ENCODE data around the gene STAM. TPM values are rescaled to one million over a fixed set of nuclear protein-coding genes. Genes with fewer than 3 reads are reported as not detected.

STAM gene
- total and polyA plus RNA-seq, 10 donors = 5.6 to 28.6 (median 20.3) TPM

GRCh38 chr10:17682236-17682946 is 38.4 kb downstream of the STAM start:
- WGBS, 5 donors = 46 to 64% (median 59%) methylated on average over 2 of the region's 2 CpGs
- no peak for TF ChIP-seq POLR2A (IDR thresholded peaks at IDR 0.05)
- TF ChIP-seq CTCF (IDR thresholded peaks at IDR 0.05 in 8 of 11, conservative IDR thresholded peaks at IDR 0.05 in 3 of 11) = no peak
- TF ChIP-seq POLR2AphosphoS5 (IDR thresholded peaks at IDR 0.05) = no peak
- no peak overlapping the region for H3K27ac ChIP-seq

DNA sequence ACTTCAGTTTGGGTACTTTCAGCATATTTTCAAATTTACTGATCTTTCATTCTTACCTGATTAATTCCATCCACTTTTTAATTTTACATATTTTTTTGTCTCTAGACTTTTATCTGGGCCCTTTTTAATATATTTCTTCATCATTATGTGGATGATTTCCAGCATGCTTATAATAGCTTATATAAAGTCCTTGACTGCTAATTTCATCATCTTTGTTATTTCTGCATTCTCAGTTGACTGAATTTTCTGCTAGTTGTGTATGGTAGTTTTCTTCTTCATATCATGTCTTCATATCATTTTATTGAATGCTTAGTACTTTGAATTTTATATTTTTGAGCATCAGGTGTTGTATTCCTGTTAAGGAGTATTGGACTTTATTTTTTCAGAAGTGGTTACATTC is 39.6 kb downstream of the STAM start:
- TF ChIP-seq POLR2AphosphoS5 (IDR thresholded peaks at IDR 0.05) = no peak
- no peak for TF ChIP-seq CTCF (IDR thresholded peaks at IDR 0.05 in 8 of 11, conservative IDR thresholded peaks at IDR 0.05 in 3 of 11)
- no peak for TF ChIP-seq POLR2A (IDR thresholded peaks at IDR 0.05)
- H3K4me1 ChIP-seq = peaks cover 3 to 32% (median 13%) of the 10 kb centered on the region in 6 donors
- peaks cover 0 to 10% (median 0%) of the 10 kb centered on the region in 8 donors for H3K9me3 ChIP-seq
- no peaks in the 10 kb centered on the region for H3K27me3 ChIP-seq (replicated peaks in 1 of 7)
- intact Hi-C loops (cut with DNase I; ENCODE audit: low total_unique reads) = no loop called here
- H3K4me3 ChIP-seq = no peak overlapping the region
- DNase-seq = no peak
- no peak overlapping the region for H3K27ac ChIP-seq
- H3K36me3 ChIP-seq = peaks cover 0 to 27% (median 3%) of the 10 kb centered on the region in 6 donors

More at GRCh38 chr10:17682236-17682946, 38.4 kb downstream of the STAM start:
- Histone ChIP-seq H3K27me3 (replicated peaks in 1 of 7) (no peaks in the 10 kb centered on the region), H3K36me3 (peaks cover 0 to 18% (median 0%) of the 10 kb centered on the region in 6 donors), H3K4me1 (peaks cover 3 to 32% (median 13%) of the 10 kb centered on the region in 6 donors), H3K9me3 (peaks cover 0 to 10% (median 0%) of the 10 kb centered on the region in 8 donors), H3K4me3 (no peak overlapping the region)
- intact Hi-C loops (cut with DNase I; ENCODE audit: low total_unique reads) = no loop called here
- no peak for DNase-seq

- TF ChIP-seq POLR2AphosphoS5 (IDR thresholded peaks at IDR 0.05) (no peak), POLR2A (IDR thresholded peaks at IDR 0.05) (no peak), CTCF (IDR thresholded peaks at IDR 0.05 in 8 of 11, conservative IDR thresholded peaks at IDR 0.05 in 3 of 11) (no peak)
- 70 to 82% (median 72%) methylated on average over 6 of the region's 6 CpGs for WGBS, 5 donors
- Histone ChIP-seq H3K9me3 (peaks cover 0 to 5% (median 0%) of the 10 kb centered on the region in 8 donors), H3K36me3 (peaks cover 0 to 37% (median 5%) of the 10 kb centered on the region in 6 donors), H3K27me3 (replicated peaks in 1 of 7) (no peaks in the 10 kb centered on the region), H3K4me3 (no peak overlapping the region), H3K4me1 (peaks cover 3 to 32% (median 13%) of the 10 kb centered on the region in 6 donors), H3K27ac (no peak overlapping the region)
- intact Hi-C loops (cut with DNase I; ENCODE audit: low total_unique reads) = no loop called here
- no peak for DNase-seq
Measured at GRCh38 chr10:17684537-17684936, 40.6 kb downstream of the STAM start.

GRCh38 chr10:17685233-17685840 is 41.4 kb downstream of the STAM start:
- peaks cover 3 to 32% (median 13%) of the 10 kb centered on the region in 6 donors for H3K4me1 ChIP-seq
- peaks cover 0 to 45% (median 5%) of the 10 kb centered on the region in 6 donors for H3K36me3 ChIP-seq
- intact Hi-C loops (cut with DNase I; ENCODE audit: low total_unique reads) = no loop called here
- TF ChIP-seq CTCF (IDR thresholded peaks at IDR 0.05 in 8 of 11, conservative IDR thresholded peaks at IDR 0.05 in 3 of 11) = no peak
- TF ChIP-seq POLR2A (IDR thresholded peaks at IDR 0.05) = no peak
- no peak for TF ChIP-seq POLR2AphosphoS5 (IDR thresholded peaks at IDR 0.05)
- H3K27ac ChIP-seq = no peak overlapping the region
- no peaks in the 10 kb centered on the region for H3K27me3 ChIP-seq (replicated peaks in 1 of 7)
- H3K4me3 ChIP-seq = no peak overlapping the region
- WGBS, 5 donors = 72 to 81% (median 78%) methylated on average over 3 of the region's 3 CpGs
- no peaks in the 10 kb centered on the region for H3K9me3 ChIP-seq
- no peak for DNase-seq

All from spleen (tissue), 11 donors.